ENCODE measurements around the gene CAST.

Gene CAST

GRCh38 chr5:96628406-96628805, 33.8 kb upstream of the CAST start:
- TF ChIP-seq, protein P1, sequence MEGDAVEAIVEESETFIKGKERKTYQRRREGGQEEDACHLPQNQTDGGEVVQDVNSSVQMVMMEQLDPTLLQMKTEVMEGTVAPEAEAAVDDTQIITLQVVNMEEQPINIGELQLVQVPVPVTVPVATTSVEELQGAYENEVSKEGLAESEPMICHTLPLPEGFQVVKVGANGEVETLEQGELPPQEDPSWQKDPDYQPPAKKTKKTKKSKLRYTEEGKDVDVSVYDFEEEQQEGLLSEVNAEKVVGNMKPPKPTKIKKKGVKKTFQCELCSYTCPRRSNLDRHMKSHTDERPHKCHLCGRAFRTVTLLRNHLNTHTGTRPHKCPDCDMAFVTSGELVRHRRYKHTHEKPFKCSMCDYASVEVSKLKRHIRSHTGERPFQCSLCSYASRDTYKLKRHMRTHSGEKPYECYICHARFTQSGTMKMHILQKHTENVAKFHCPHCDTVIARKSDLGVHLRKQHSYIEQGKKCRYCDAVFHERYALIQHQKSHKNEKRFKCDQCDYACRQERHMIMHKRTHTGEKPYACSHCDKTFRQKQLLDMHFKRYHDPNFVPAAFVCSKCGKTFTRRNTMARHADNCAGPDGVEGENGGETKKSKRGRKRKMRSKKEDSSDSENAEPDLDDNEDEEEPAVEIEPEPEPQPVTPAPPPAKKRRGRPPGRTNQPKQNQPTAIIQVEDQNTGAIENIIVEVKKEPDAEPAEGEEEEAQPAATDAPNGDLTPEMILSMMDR (IDR thresholded peaks at IDR 0.05; ENCODE audit: low read depth, low read length, poor library complexity, severe bottlenecking), result no peak
- no peak for TF ChIP-seq EZH2phosphoT487 (IDR thresholded peaks at IDR 0.05; ENCODE audit: borderline replicate concordance, low read length)
- H3K4me2 ChIP-seq (ENCODE audit: low read length), result no peak overlapping the region
- no peaks in the 10 kb centered on the region for H3F3A ChIP-seq (ENCODE audit: control insufficient read depth, insufficient read depth)
- no peak overlapping the region for H3K4me3 ChIP-seq (ENCODE audit: low read length)
- no peak overlapping the region for H3K27ac ChIP-seq (ENCODE audit: low read depth, low read length)
- H4K20me1 ChIP-seq (ENCODE audit: control insufficient read depth, insufficient read depth, low read depth, low read length), result no peaks in the 10 kb centered on the region
- H3K4me1 ChIP-seq (ENCODE audit: control insufficient read depth, low read length), result no peaks in the 10 kb centered on the region
- H3K9me2 ChIP-seq (replicated peaks; ENCODE audit: control insufficient read depth, low read length), result no peaks in the 10 kb centered on the region
- no peaks in the 10 kb centered on the region for H3K79me2 ChIP-seq (ENCODE audit: control insufficient read depth, low read length)
- H3K36me3 ChIP-seq (ENCODE audit: control insufficient read depth, low read length), result no peaks in the 10 kb centered on the region
- peaks cover 3% of the 10 kb centered on the region; the same call in 1 of the 2 replicates for H3K27me3 ChIP-seq (ENCODE audit: control insufficient read depth, low read length)
- no peaks in the 10 kb centered on the region for H3K9me3 ChIP-seq (ENCODE audit: control insufficient read depth, insufficient read depth, low read length)

DNA sequence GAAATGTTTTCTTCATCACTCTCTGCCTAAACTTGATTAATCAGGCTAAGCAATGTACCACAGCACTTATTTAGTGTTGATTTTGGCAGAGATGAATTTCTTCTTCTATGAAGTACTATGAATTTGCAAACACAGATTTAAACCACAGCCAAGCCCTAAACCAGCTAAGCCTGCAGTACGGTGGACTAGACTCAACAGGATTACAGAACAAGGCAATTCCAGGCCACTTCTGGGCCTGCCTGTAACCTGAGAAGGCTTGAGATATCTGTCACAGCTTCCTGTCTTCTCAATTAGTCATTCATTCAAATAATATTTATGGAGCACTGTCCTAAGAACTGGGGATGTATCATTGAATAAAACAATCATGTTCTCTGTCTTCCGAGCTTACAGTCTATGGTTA, 32.4 kb upstream of the CAST start:
- TF ChIP-seq, protein P1 (IDR thresholded peaks at IDR 0.05; ENCODE audit: low read depth, low read length, poor library complexity, severe bottlenecking), result no peak
- TF ChIP-seq EZH2phosphoT487 (IDR thresholded peaks at IDR 0.05; ENCODE audit: borderline replicate concordance, low read length), result no peak
- Histone ChIP-seq H3K4me2 (ENCODE audit: low read length) (no peak overlapping the region), H3F3A (ENCODE audit: control insufficient read depth, insufficient read depth) (no peaks in the 10 kb centered on the region), H3K27ac (ENCODE audit: low read depth, low read length) (no peak overlapping the region), H3K27me3 (ENCODE audit: control insufficient read depth, low read length) (peaks cover 6% of the 10 kb centered on the region), H3K9me3 (ENCODE audit: control insufficient read depth, insufficient read depth, low read length) (no peaks in the 10 kb centered on the region), H3K9me2 (replicated peaks; ENCODE audit: control insufficient read depth, low read length) (no peaks in the 10 kb centered on the region), H3K4me1 (ENCODE audit: control insufficient read depth, low read length) (no peaks in the 10 kb centered on the region), H4K20me1 (ENCODE audit: control insufficient read depth, insufficient read depth, low read depth, low read length) (no peaks in the 10 kb centered on the region), H3K36me3 (ENCODE audit: control insufficient read depth, low read length) (no peaks in the 10 kb centered on the region), H3K79me2 (ENCODE audit: control insufficient read depth, low read length) (no peaks in the 10 kb centered on the region), H3K4me3 (ENCODE audit: low read length) (no peak overlapping the region)

- Histone ChIP-seq H3K27me3 (ENCODE audit: control insufficient read depth, low read length) (peaks cover 9% of the 10 kb centered on the region; the same call in 1 of the 2 replicates), H3K4me1 (ENCODE audit: control insufficient read depth, low read length) (no peaks in the 10 kb centered on the region), H3K36me3 (ENCODE audit: control insufficient read depth, low read length) (no peaks in the 10 kb centered on the region), H3K4me2 (ENCODE audit: low read length) (no peak overlapping the region), H4K20me1 (ENCODE audit: control insufficient read depth, insufficient read depth, low read depth, low read length) (no peaks in the 10 kb centered on the region), H3K4me3 (ENCODE audit: low read length) (no peak overlapping the region), H3K9me3 (ENCODE audit: control insufficient read depth, insufficient read depth, low read length) (no peaks in the 10 kb centered on the region), H3K9me2 (replicated peaks; ENCODE audit: control insufficient read depth, low read length) (no peaks in the 10 kb centered on the region), H3K27ac (ENCODE audit: low read depth, low read length) (no peak overlapping the region), H3K79me2 (ENCODE audit: control insufficient read depth, low read length) (no peaks in the 10 kb centered on the region), H3F3A (ENCODE audit: control insufficient read depth, insufficient read depth) (no peaks in the 10 kb centered on the region)
- TF ChIP-seq EZH2phosphoT487 (IDR thresholded peaks at IDR 0.05; ENCODE audit: borderline replicate concordance, low read length), result no peak
- TF ChIP-seq, protein P1 (IDR thresholded peaks at IDR 0.05; ENCODE audit: low read depth, low read length, poor library complexity, severe bottlenecking), result no peak
Measured at GRCh38 chr5:96633820-96634219, 28.4 kb upstream of the CAST start.
